GM19328 (cell line): Measurements from ENCODE around the gene TNFAIP6.
"Not testable (repeated sequence)": the region's sequence is repeated elsewhere in the genome, so short reads cannot be mapped to it uniquely, and the experiment has no call there.

Source experiments
- ATAC-seq: cut with Tn5 transposase; IDR thresholded peaks from one replicate; pipeline ENCODE4 v1.9.1; 2021; ENCODE audit warnings: mild to moderate bottlenecking, moderate library complexity; ENCODE audit not compliant: unreplicated experiment

Gene TNFAIP6

DNA sequence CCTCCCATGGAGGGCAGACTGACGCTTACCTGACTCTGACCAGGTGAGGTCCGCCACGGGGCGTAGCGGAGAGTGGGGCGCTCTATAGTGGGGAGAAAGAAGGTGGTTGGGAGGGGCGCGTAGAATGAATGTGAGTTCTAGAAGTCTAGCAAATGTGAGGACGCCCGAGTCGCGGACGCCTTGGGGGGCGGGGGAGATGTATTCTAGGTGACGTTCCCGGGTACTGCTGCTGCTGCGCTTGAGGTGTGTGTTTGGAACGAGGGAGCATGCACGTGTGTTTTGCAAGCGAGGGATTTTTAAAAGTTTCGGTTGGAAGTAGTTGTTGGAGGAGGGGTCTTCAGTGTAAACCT is 53.1 kb downstream of the TNFAIP6 start:
- ATAC-seq = peak; percentile 41

- no peak for ATAC-seq
Measured at GRCh38 chr2:151417650-151418049, 60.3 kb downstream of the TNFAIP6 start.

DNA sequence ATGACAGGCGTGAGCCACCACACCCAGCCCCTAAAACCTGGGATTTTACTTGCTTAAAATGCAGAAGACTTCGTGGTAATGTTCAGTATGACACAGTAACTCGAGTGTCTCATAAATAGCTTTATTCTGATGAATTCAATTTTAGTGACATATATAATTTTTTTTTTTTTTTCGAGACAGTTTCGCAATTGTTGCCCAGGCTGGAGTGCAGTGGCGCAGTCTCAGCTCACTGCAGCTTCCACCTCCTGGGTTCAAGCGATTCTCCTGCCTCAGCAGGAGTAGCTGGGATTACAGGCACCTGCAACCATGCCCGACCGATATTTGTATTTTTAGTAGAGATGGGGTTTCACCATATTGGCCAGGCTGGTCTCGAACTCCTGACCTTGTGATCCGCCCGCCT is 64.3 kb downstream of the TNFAIP6 start:
- not testable (repeated sequence) for ATAC-seq

GRCh38 chr2:151422917-151423439 is 65.6 kb downstream of the TNFAIP6 start:
- no peak for ATAC-seq

GRCh38 chr2:151423760-151424159 is 66.4 kb downstream of the TNFAIP6 start:
- ATAC-seq = no peak
